MM.1S (cell line): Measurements from ENCODE around the gene DHRS3.

Experiments
- DNase-seq: peaks from one replicate; pipeline ENCODE4 v3.0.0-alpha.2; 2015
- H2AFZ ChIP-seq: fragments of 300-600 bp; sonication (generic); 2 replicates; pipeline ENCODE4 v1.6.0; 2016; ENCODE audit warnings: antibody characterized with exemption, low read length
- H3F3A ChIP-seq: fragments of 300-600 bp; sonication (generic); 2 replicates; pipeline ENCODE4 v1.6.1; 2016; ENCODE audit warnings: mild to moderate bottlenecking, antibody characterized with exemption, low read length, moderate library complexity, mixed read lengths; ENCODE audit not compliant: insufficient read depth
- H3K27ac ChIP-seq: fragments of 300-600 bp; sonication (generic); 2 replicates; pipeline ENCODE4 v1.5.1; 2016; ENCODE audit warnings: mild to moderate bottlenecking, low read length
- H3K27me3 ChIP-seq: fragments of 300-600 bp; sonication (generic); replicated peaks from 2 replicates; pipeline ENCODE4 v1.6.0; 2016; ENCODE audit warnings: low read length; ENCODE audit not compliant: insufficient read depth
- H3K36me3 ChIP-seq: fragments of 300-600 bp; sonication (generic); replicated peaks from 2 replicates; pipeline ENCODE4 v1.6.1; 2016; ENCODE audit warnings: mild to moderate bottlenecking, low read length, mixed read lengths; ENCODE audit not compliant: insufficient read depth
- H3K4me1 ChIP-seq: fragments of 300-600 bp; sonication (generic); 2 replicates; pipeline ENCODE4 v1.6.1; 2016; ENCODE audit warnings: low read length, mixed read lengths
- H3K4me2 ChIP-seq: fragments of 300-600 bp; sonication (generic); 2 replicates; pipeline ENCODE4 v1.6.0; 2016; ENCODE audit warnings: low read depth, low read length
- H3K4me3 ChIP-seq: fragments of 300-600 bp; sonication (generic); 2 replicates; pipeline ENCODE4 v1.5.1; 2016; ENCODE audit warnings: low read length, mixed read lengths
- H3K79me2 ChIP-seq: fragments of 300-600 bp; sonication (generic); 2 replicates; pipeline ENCODE4 v1.6.1; 2016; ENCODE audit warnings: mixed run types, low read length, mixed read lengths
- H3K9ac ChIP-seq: fragments of 300-600 bp; sonication (generic); 2 replicates; pipeline ENCODE4 v1.6.1; 2016; ENCODE audit warnings: low read length, mixed read lengths
- H3K9me2 ChIP-seq: fragments of 300-600 bp; sonication (generic); replicated peaks from 2 replicates; pipeline ENCODE4 v1.6.1; 2016; ENCODE audit warnings: mild to moderate bottlenecking, low read length, mixed read lengths; ENCODE audit not compliant: insufficient read depth
- H3K9me3 ChIP-seq: fragments of 300-600 bp; sonication (generic); replicated peaks from 2 replicates; pipeline ENCODE4 v1.6.1; 2016; ENCODE audit warnings: mild to moderate bottlenecking, low read length, mixed read lengths; ENCODE audit not compliant: insufficient read depth
- H4K20me1 ChIP-seq: fragments of 300-600 bp; sonication (generic); 2 replicates; pipeline ENCODE4 v1.6.1; 2016; ENCODE audit warnings: mild to moderate bottlenecking, low read length, moderate library complexity, mixed read lengths; ENCODE audit not compliant: insufficient read depth
- CTCF ChIP-seq: fragments of 300-600 bp; sonication (generic); IDR thresholded peaks from 2 replicates; pipeline ENCODE4 v1.5.1; 2016; ENCODE audit warnings: antibody characterized with exemption, low read length, mixed read lengths
- EZH2 ChIP-seq: fragments of 300-600 bp; sonication (generic); optimal IDR thresholded peaks from 2 replicates; pipeline ENCODE3; 2017; ENCODE audit warnings: low read depth, mild to moderate bottlenecking, antibody characterized with exemption, low read length, mixed read lengths
- EZH2phosphoT487 ChIP-seq: fragments of 300-600 bp; sonication (generic); IDR thresholded peaks from 2 replicates; pipeline ENCODE4 v1.6.1; 2018; ENCODE audit warnings: antibody characterized with exemption, low read length

Gene DHRS3

GRCh38 chr1:12620488-12620865 lies 2.5 kb upstream of the DHRS3 start:
- Histone ChIP-seq H2AFZ (no peak overlapping the region), H3K9me3 (no peaks in the 10 kb centered on the region), H3K4me1 (peaks cover 13% of the 10 kb centered on the region), H3K79me2 (no peaks in the 10 kb centered on the region), H3K9ac (no peak overlapping the region), H4K20me1 (no peaks in the 10 kb centered on the region), H3K36me3 (no peaks in the 10 kb centered on the region), H3K27me3 (peaks cover 29% of the 10 kb centered on the region), H3K4me2 (no peak overlapping the region), H3K27ac (no peak overlapping the region), H3K9me2 (no peaks in the 10 kb centered on the region), H3F3A (peaks cover 13% of the 10 kb centered on the region; the same call in 1 of the 2 replicates), H3K4me3 (no peak overlapping the region)
- TF ChIP-seq EZH2: no peak
- DNase-seq: peak; percentile 30

GRCh38 chr1:12619792-12620487 lies 1.9 kb upstream of the DHRS3 start:
- DNase-seq: peak; percentile 78
- peaks cover 31% of the 10 kb centered on the region for H3K27me3 ChIP-seq
- H3K9me3 ChIP-seq: no peaks in the 10 kb centered on the region
- H3K9me2 ChIP-seq: no peaks in the 10 kb centered on the region
- no peak overlapping the region for H3K4me3 ChIP-seq
- no peaks in the 10 kb centered on the region for H3K36me3 ChIP-seq
- no peaks in the 10 kb centered on the region for H4K20me1 ChIP-seq
- no peak for TF ChIP-seq EZH2
- no peak for TF ChIP-seq EZH2phosphoT487
- TF ChIP-seq CTCF: peak; percentile 92
- H3K4me1 ChIP-seq: peaks cover 13% of the 10 kb centered on the region
- no peak overlapping the region for H3K9ac ChIP-seq
- peak overlapping the region; percentile 87 for H3K4me2 ChIP-seq
- peaks cover 13% of the 10 kb centered on the region; the same call in 1 of the 2 replicates for H3F3A ChIP-seq
- no peak overlapping the region for H3K27ac ChIP-seq
- H3K79me2 ChIP-seq: no peaks in the 10 kb centered on the region
- H2AFZ ChIP-seq: no peak overlapping the region

- peaks cover 13% of the 10 kb centered on the region for H3K4me1 ChIP-seq
- H3K9me2 ChIP-seq: no peaks in the 10 kb centered on the region
- H3F3A ChIP-seq: peaks cover 13% of the 10 kb centered on the region; the same call in 1 of the 2 replicates
- no peak for TF ChIP-seq EZH2phosphoT487
- no peak for TF ChIP-seq EZH2
- TF ChIP-seq CTCF: no peak
- H3K9ac ChIP-seq: no peak overlapping the region
- no peak overlapping the region for H3K27ac ChIP-seq
- no peaks in the 10 kb centered on the region for H3K79me2 ChIP-seq
- H3K4me3 ChIP-seq: peak overlapping the region; percentile 75
- H3K36me3 ChIP-seq: no peaks in the 10 kb centered on the region
- DNase-seq: peak; percentile 21
- H3K4me2 ChIP-seq: peak overlapping the region; percentile 87
- H2AFZ ChIP-seq: peak overlapping the region; percentile 93
- no peaks in the 10 kb centered on the region for H3K9me3 ChIP-seq
- peaks cover 31% of the 10 kb centered on the region for H3K27me3 ChIP-seq
- H4K20me1 ChIP-seq: no peaks in the 10 kb centered on the region
Measured at GRCh38 chr1:12618965-12619791, 1.2 kb upstream of the DHRS3 start.

GRCh38 chr1:12618661-12618964 lies 603 bp upstream of the DHRS3 start:
- peak overlapping the region; percentile 87 for H3K4me2 ChIP-seq
- H3K9me2 ChIP-seq: no peaks in the 10 kb centered on the region
- peak overlapping the region; percentile 93 for H2AFZ ChIP-seq
- no peak overlapping the region for H3K9ac ChIP-seq
- no peaks in the 10 kb centered on the region for H4K20me1 ChIP-seq
- no peaks in the 10 kb centered on the region for H3K36me3 ChIP-seq
- no peak overlapping the region for H3K27ac ChIP-seq
- DNase-seq: peak; percentile 16
- peaks cover 13% of the 10 kb centered on the region; the same call in 1 of the 2 replicates for H3F3A ChIP-seq
- H3K79me2 ChIP-seq: no peaks in the 10 kb centered on the region
- peaks cover 31% of the 10 kb centered on the region for H3K27me3 ChIP-seq
- peaks cover 13% of the 10 kb centered on the region for H3K4me1 ChIP-seq
- H3K4me3 ChIP-seq: peak overlapping the region; percentile 75
- TF ChIP-seq EZH2phosphoT487: no peak
- TF ChIP-seq CTCF: no peak
- TF ChIP-seq EZH2: no peak
- no peaks in the 10 kb centered on the region for H3K9me3 ChIP-seq
